CD4-positive, CD25-positive, alpha-beta regulatory T cell (primary cell): ENCODE results near the gene TMEM132E. TPM values are rescaled to one million over a fixed set of nuclear protein-coding genes. Genes with fewer than 3 reads are reported as not detected.

Experiments used
- ATAC-seq, 2 donors: fragments of 150-1000 bp; cut with Tn5 transposase; one replicate each; pipeline ENCODE4 v1.10.0; 2021; ENCODE audit warnings: low read depth in 2 of 2, moderate number of reproducible peaks in 2 of 2, moderate library complexity in 1 of 2
- DNase-seq, 3 donors: peaks; one replicate each; pipeline versions ENCODE4 v3.0.0 to v3.0.0-alpha.2; 2012 to 2022; ENCODE audit warnings: mixed read lengths in 1 of 3
- H3K27ac ChIP-seq: one replicate; pipeline ENCODE4 v1.7.0; 2013; ENCODE audit warnings: mild to moderate bottlenecking, low read length; ENCODE audit not compliant: insufficient read depth, poor library complexity, severe bottlenecking
- H3K27me3 ChIP-seq: one replicate; pipeline ENCODE4 v1.7.0; 2013; ENCODE audit warnings: low read length; ENCODE audit not compliant: control insufficient read depth, insufficient read depth
- H3K36me3 ChIP-seq: one replicate; pipeline ENCODE4 v1.7.0; 2013; ENCODE audit warnings: mild to moderate bottlenecking, low read length, moderate library complexity; ENCODE audit not compliant: control insufficient read depth, insufficient read depth
- H3K4me1 ChIP-seq: 2 replicates; pipeline ENCODE4 v1.7.0; 2013; ENCODE audit warnings: mild to moderate bottlenecking, low read length; ENCODE audit not compliant: insufficient read depth, control insufficient read depth, poor library complexity, severe bottlenecking
- H3K4me3 ChIP-seq: one replicate; pipeline ENCODE4 v1.7.0; 2013; ENCODE audit warnings: low read depth, mild to moderate bottlenecking, low read length, moderate library complexity
- H3K9me3 ChIP-seq, 2 experiments: 1 replicate in 1 of 2; 2 replicates in 1 of 2; pipeline ENCODE4 v1.7.0; 2013; ENCODE audit warnings: low read length in 2 of 2, mild to moderate bottlenecking in 1 of 2, moderate library complexity in 1 of 2; ENCODE audit not compliant: control insufficient read depth in 2 of 2
- H3K27ac Mint-ChIP-seq, 3 donors: one replicate each; pipeline ENCODE4 v1.8.0; 2020 to 2022; ENCODE audit warnings: mild to moderate bottlenecking in 3 of 3, mixed read lengths in 3 of 3, moderate library complexity in 2 of 3
- H3K27me3 Mint-ChIP-seq: one replicate; pipeline ENCODE4 v1.8.0; 2022; ENCODE audit warnings: mild to moderate bottlenecking, mixed read lengths
- H3K36me3 Mint-ChIP-seq: one replicate; pipeline ENCODE4 v1.8.0; 2020; ENCODE audit warnings: mixed read lengths
- H3K4me1 Mint-ChIP-seq, 4 donors: one replicate each; pipeline ENCODE4 v1.8.0; 2020 to 2022; ENCODE audit warnings: mixed read lengths in 4 of 4, mild to moderate bottlenecking in 1 of 4
- H3K4me3 Mint-ChIP-seq, 4 donors: one replicate each; pipeline ENCODE4 v1.8.0; 2020 to 2022; ENCODE audit warnings: mild to moderate bottlenecking in 4 of 4, mixed read lengths in 4 of 4, moderate library complexity in 3 of 4
- H3K9me3 Mint-ChIP-seq, 7 donors: one replicate each; pipeline ENCODE4 v1.8.0; 2020 to 2022; ENCODE audit warnings: mixed read lengths in 7 of 7, mild to moderate bottlenecking in 3 of 7, moderate library complexity in 2 of 7
- polyA plus RNA-seq, 4 donors: library from polyadenylated mRNA; unstranded; fragments of 300-500 nt; fragmentation: Illumina TruSeq; gene quantifications; one replicate each; pipeline ENCODE4 v1.2.3, GENCODE V29; 2021
- total RNA-seq: library from RNA; stranded (reverse); gene quantifications from one replicate; pipeline ENCODE4 v1.2.3, GENCODE V29; 2022

Gene TMEM132E
- total and polyA plus RNA-seq, 5 donors from 2014 or later, result 0.06 to 0.55 (median 0.25) TPM; not detected in 1

GRCh38 chr17:34592002-34592401, 12.6 kb downstream of the TMEM132E start:
- peaks cover 44% of the 10 kb centered on the region for H3K27me3 Mint-ChIP-seq

DNA sequence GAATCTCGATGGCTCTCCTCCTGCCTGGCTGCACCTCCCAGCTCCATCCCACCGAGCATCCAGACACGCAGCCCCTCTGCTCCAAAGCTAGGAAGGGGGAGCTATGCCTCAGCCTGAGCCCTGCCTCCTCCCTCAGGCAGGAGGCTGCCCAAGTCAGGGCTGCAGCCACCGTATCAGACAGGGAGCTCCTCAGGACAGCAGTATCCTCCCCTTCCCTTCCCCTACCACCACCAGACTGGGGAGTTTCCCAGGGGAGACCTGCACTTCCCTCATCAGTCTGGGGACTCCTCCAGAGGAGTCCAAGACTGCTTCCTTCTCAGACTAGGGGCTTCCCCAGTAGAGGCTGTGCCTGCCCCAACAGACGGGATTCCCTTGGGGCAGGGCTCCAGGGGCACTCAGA, 17.5 kb downstream of the TMEM132E start:
- H3K27me3 ChIP-seq, result no peaks in the 10 kb centered on the region
- ATAC-seq, result no peak

More at GRCh38 chr17:34592002-34592401, 12.6 kb downstream of the TMEM132E start:
- Histone ChIP-seq H3K4me3 (no peak overlapping the region), H3K27me3 (peaks cover 3% of the 10 kb centered on the region), H3K4me1 (no peaks in the 10 kb centered on the region), H3K9me3 (no peaks in the 10 kb centered on the region), H3K27ac (no peak overlapping the region), H3K36me3 (no peaks in the 10 kb centered on the region)
- H3K9me3 Mint-ChIP-seq, result peaks cover 0 to 1% (median 0%) of the 10 kb centered on the region in 7 donors
- H3K27ac Mint-ChIP-seq, result no peak overlapping the region
- no peak overlapping the region for H3K4me3 Mint-ChIP-seq
- ATAC-seq (no peak), DNase-seq (no peak)
- no peaks in the 10 kb centered on the region for H3K4me1 Mint-ChIP-seq
- no peaks in the 10 kb centered on the region for H3K36me3 Mint-ChIP-seq

GRCh38 chr17:34598161-34598776, 18.9 kb downstream of the TMEM132E start:
- Mint-ChIP-seq H3K36me3 (no peaks in the 10 kb centered on the region), H3K4me1 (no peaks in the 10 kb centered on the region), H3K27me3 (peaks cover 16% of the 10 kb centered on the region), H3K9me3 (no peaks in the 10 kb centered on the region), H3K4me3 (no peak overlapping the region), H3K27ac (no peak overlapping the region)
- no peaks in the 10 kb centered on the region for H3K27me3 ChIP-seq
- no peaks in the 10 kb centered on the region for H3K36me3 ChIP-seq
- DNase-seq (no peak), ATAC-seq (no peak)
- no peaks in the 10 kb centered on the region for H3K9me3 ChIP-seq
- H3K4me3 ChIP-seq, result no peak overlapping the region
- H3K4me1 ChIP-seq, result no peaks in the 10 kb centered on the region
- H3K27ac ChIP-seq, result no peak overlapping the region

More for the DNA sequence above, 17.5 kb downstream of the TMEM132E start:
- no peaks in the 10 kb centered on the region for H3K9me3 ChIP-seq
- no peak overlapping the region for H3K27ac ChIP-seq
- H3K4me3 Mint-ChIP-seq, result no peak overlapping the region
- H3K36me3 Mint-ChIP-seq, result no peaks in the 10 kb centered on the region
- DNase-seq, result no peak
- peaks cover 23% of the 10 kb centered on the region for H3K27me3 Mint-ChIP-seq
- no peaks in the 10 kb centered on the region for H3K4me1 Mint-ChIP-seq
- H3K27ac Mint-ChIP-seq, result no peak overlapping the region
- H3K9me3 Mint-ChIP-seq, result no peaks in the 10 kb centered on the region
- no peaks in the 10 kb centered on the region for H3K36me3 ChIP-seq
- no peaks in the 10 kb centered on the region for H3K4me1 ChIP-seq
- H3K4me3 ChIP-seq, result no peak overlapping the region

DNA sequence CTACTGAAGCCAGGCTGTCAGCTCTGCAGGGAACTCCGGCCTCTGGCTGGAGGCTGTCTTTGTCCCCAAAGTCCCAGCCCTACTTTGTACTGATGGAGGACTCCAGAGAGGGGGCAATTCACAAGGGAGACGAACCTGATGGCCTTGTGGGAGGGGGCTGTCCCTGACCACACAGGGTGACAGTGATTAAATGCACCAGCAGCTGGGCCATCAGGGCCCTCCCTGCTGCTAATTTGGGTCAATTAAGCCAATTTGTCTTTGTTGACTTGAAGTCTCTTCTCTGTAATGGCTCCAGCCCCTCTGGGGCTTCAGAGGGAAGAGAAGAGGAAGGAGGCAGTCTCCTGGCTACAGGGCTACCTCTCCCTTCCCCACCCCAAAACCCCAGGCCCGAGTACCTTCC, 22.0 kb downstream of the TMEM132E start:
- H3K27ac ChIP-seq, result no peak overlapping the region
- no peak for ATAC-seq
- H3K27ac Mint-ChIP-seq, result no peak overlapping the region
- no peaks in the 10 kb centered on the region for H3K4me1 Mint-ChIP-seq
- no peak overlapping the region for H3K4me3 ChIP-seq
- H3K27me3 ChIP-seq, result no peaks in the 10 kb centered on the region
- no peak for DNase-seq
- no peak overlapping the region for H3K4me3 Mint-ChIP-seq
- H3K27me3 Mint-ChIP-seq, result peaks cover 23% of the 10 kb centered on the region
- no peaks in the 10 kb centered on the region for H3K4me1 ChIP-seq
- H3K9me3 ChIP-seq, result no peaks in the 10 kb centered on the region
- no peaks in the 10 kb centered on the region for H3K9me3 Mint-ChIP-seq
- no peaks in the 10 kb centered on the region for H3K36me3 Mint-ChIP-seq
- H3K36me3 ChIP-seq, result no peaks in the 10 kb centered on the region

- H3K9me3 Mint-ChIP-seq, result no peaks in the 10 kb centered on the region
- no peaks in the 10 kb centered on the region for H3K4me1 Mint-ChIP-seq
- H3K9me3 ChIP-seq, result no peaks in the 10 kb centered on the region
- H3K27me3 Mint-ChIP-seq, result peaks cover 41% of the 10 kb centered on the region
- no peak overlapping the region for H3K4me3 ChIP-seq
- no peaks in the 10 kb centered on the region for H3K4me1 ChIP-seq
- no peak overlapping the region for H3K4me3 Mint-ChIP-seq
- ATAC-seq (no peak), DNase-seq (no peak)
- no peaks in the 10 kb centered on the region for H3K36me3 ChIP-seq
- peaks cover 3% of the 10 kb centered on the region for H3K27me3 ChIP-seq
- H3K27ac Mint-ChIP-seq, result no peak overlapping the region
- H3K36me3 Mint-ChIP-seq, result no peaks in the 10 kb centered on the region
- H3K27ac ChIP-seq, result no peak overlapping the region
These were observed 24.6 kb downstream of the TMEM132E start for GRCh38 chr17:34603974-34604373.

GRCh38 chr17:34606763-34607162, 27.4 kb downstream of the TMEM132E start:
- peaks cover 54% of the 10 kb centered on the region for H3K27me3 Mint-ChIP-seq
- no peak for ATAC-seq
- peaks cover 3% of the 10 kb centered on the region for H3K27me3 ChIP-seq

GRCh38 chr17:34607917-34608316, 28.5 kb downstream of the TMEM132E start:
- no peaks in the 10 kb centered on the region for H3K4me1 ChIP-seq
- peaks cover 3% of the 10 kb centered on the region for H3K27me3 ChIP-seq
- H3K36me3 Mint-ChIP-seq, result no peaks in the 10 kb centered on the region
- H3K36me3 ChIP-seq, result no peaks in the 10 kb centered on the region
- no peak overlapping the region for H3K4me3 ChIP-seq
- H3K4me1 Mint-ChIP-seq, result no peaks in the 10 kb centered on the region
- H3K9me3 Mint-ChIP-seq, result no peaks in the 10 kb centered on the region
- no peak overlapping the region for H3K27ac ChIP-seq
- H3K27me3 Mint-ChIP-seq, result peaks cover 58% of the 10 kb centered on the region
- no peak for DNase-seq
- no peaks in the 10 kb centered on the region for H3K9me3 ChIP-seq
- no peak overlapping the region for H3K27ac Mint-ChIP-seq
- ATAC-seq, result no peak
- no peak overlapping the region for H3K4me3 Mint-ChIP-seq

More at GRCh38 chr17:34606763-34607162, 27.4 kb downstream of the TMEM132E start:
- no peaks in the 10 kb centered on the region for H3K36me3 ChIP-seq
- H3K9me3 Mint-ChIP-seq, result no peaks in the 10 kb centered on the region
- no peak overlapping the region for H3K27ac ChIP-seq
- no peak for DNase-seq
- no peaks in the 10 kb centered on the region for H3K4me1 ChIP-seq
- no peaks in the 10 kb centered on the region for H3K4me1 Mint-ChIP-seq
- no peak overlapping the region for H3K27ac Mint-ChIP-seq
- no peak overlapping the region for H3K4me3 ChIP-seq
- peak overlapping the region in 1 of 4 donors; percentile 41 for H3K4me3 Mint-ChIP-seq
- no peaks in the 10 kb centered on the region for H3K9me3 ChIP-seq
- H3K36me3 Mint-ChIP-seq, result no peaks in the 10 kb centered on the region

DNA sequence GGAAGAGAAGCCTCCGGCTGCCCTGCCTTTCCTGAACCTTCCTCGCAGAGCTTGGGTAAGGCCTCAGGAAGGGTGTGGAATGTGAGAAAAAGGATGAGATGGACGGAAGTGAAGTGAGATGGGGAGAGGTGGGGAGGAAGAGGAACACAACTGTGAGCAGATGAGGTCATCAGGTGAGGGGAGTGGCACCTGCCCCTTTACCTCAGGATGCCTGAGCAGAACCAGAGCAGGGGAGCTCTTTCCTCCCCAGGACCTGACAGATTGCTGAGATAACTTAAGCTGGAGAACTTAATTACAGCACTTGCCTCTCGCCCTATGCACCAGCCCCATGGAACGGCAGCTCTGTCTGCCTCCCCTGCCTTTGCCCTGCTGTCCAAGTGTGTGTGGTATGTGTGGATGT, 29.8 kb downstream of the TMEM132E start:
- Histone ChIP-seq H3K4me3 (no peak overlapping the region), H3K27ac (no peak overlapping the region), H3K4me1 (no peaks in the 10 kb centered on the region), H3K9me3 (no peaks in the 10 kb centered on the region), H3K36me3 (no peaks in the 10 kb centered on the region), H3K27me3 (peaks cover 3% of the 10 kb centered on the region)
- H3K27ac Mint-ChIP-seq, result no peak overlapping the region
- no peaks in the 10 kb centered on the region for H3K9me3 Mint-ChIP-seq
- DNase-seq (no peak), ATAC-seq (no peak)
- no peak overlapping the region for H3K4me3 Mint-ChIP-seq
- H3K36me3 Mint-ChIP-seq, result no peaks in the 10 kb centered on the region
- peaks cover 51% of the 10 kb centered on the region for H3K27me3 Mint-ChIP-seq
- H3K4me1 Mint-ChIP-seq, result no peaks in the 10 kb centered on the region
